ENCODE data around the gene LRRC74A. TPM values are rescaled to one million over a fixed set of nuclear protein-coding genes. Genes with fewer than 3 reads are reported as not detected.

The LRRC74A gene
- total RNA-seq, 1 donor from 2014 or later, result not detected

DNA sequence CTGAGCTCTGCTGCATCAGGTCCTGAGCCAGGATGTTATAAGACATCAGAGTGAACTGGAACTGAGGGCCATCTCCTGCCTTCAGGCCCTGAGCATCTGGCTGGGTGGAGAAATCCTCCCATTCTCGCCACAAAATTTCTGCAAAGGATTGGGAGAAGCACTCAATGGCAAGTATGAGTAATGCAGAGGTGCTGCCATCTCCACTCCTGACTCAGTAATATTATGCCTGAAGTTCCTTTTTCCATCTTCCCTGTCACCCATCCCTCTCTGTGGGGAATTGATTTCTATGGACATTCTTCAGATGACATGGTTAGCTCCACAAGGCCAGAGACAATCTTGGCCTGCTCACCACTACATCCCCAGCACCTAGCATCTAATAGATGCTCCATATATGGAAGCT is 18.2 kb upstream of the LRRC74A start:
- H3K9ac ChIP-seq (ENCODE audit: low read depth in 1 of 3, low read length in 3 of 3), result no peak overlapping the region
- H3K27me3 ChIP-seq (ENCODE audit: control insufficient read depth in 3 of 3, insufficient read depth in 3 of 3, low read length in 3 of 3), result no peaks in the 10 kb centered on the region
- H3K27ac ChIP-seq (ENCODE audit: low read depth, low read length), result no peak overlapping the region
- H3K9me3 ChIP-seq (ENCODE audit: control insufficient read depth in 3 of 3, low read length in 3 of 3), result no peaks in the 10 kb centered on the region
- no peak overlapping the region for H3K4me3 ChIP-seq (ENCODE audit: low read length in 3 of 3)
- peaks cover 45 to 52% (median 52%) of the 10 kb centered on the region in 3 donors for H3K36me3 ChIP-seq (ENCODE audit: control insufficient read depth in 3 of 3, insufficient read depth in 3 of 3, low read length in 3 of 3)
- H3K4me1 ChIP-seq (ENCODE audit: control insufficient read depth in 3 of 3, insufficient read depth in 3 of 3, low read length in 3 of 3), result peaks cover 13 to 15% (median 14%) of the 10 kb centered on the region in 3 donors

DNA sequence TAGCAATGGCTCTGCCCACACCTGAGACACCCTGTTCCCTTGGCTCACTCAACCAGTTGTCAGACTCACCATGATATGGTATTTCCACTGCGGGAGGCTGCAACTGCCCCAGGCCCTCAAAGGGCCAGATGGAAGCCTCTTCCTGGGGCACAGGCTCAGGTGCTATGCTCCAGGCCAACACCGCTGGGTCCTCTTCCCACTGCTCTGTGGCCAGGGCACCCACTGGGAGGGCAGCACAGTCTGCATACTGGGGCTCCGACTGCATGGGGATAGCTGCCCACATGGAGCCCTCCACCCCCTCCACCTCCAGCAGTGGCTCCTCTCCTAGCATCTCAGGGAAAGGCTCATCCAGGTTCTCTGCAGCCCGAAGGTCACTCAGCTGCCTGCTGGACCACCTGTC is 17.2 kb upstream of the LRRC74A start:
- no peaks in the 10 kb centered on the region for H3K9me3 ChIP-seq (ENCODE audit: control insufficient read depth in 3 of 3, low read length in 3 of 3)
- peaks cover 15 to 17% (median 16%) of the 10 kb centered on the region in 3 donors for H3K4me1 ChIP-seq (ENCODE audit: control insufficient read depth in 3 of 3, insufficient read depth in 3 of 3, low read length in 3 of 3)
- H3K36me3 ChIP-seq (ENCODE audit: control insufficient read depth in 3 of 3, insufficient read depth in 3 of 3, low read length in 3 of 3), result peaks cover 35 to 43% (median 42%) of the 10 kb centered on the region in 3 donors
- H3K27ac ChIP-seq (ENCODE audit: low read depth, low read length), result no peak overlapping the region
- no peaks in the 10 kb centered on the region for H3K27me3 ChIP-seq (ENCODE audit: control insufficient read depth in 3 of 3, insufficient read depth in 3 of 3, low read length in 3 of 3)
- H3K9ac ChIP-seq (ENCODE audit: low read depth in 1 of 3, low read length in 3 of 3), result no peak overlapping the region
- H3K4me3 ChIP-seq (ENCODE audit: low read length in 3 of 3), result no peak overlapping the region

DNA sequence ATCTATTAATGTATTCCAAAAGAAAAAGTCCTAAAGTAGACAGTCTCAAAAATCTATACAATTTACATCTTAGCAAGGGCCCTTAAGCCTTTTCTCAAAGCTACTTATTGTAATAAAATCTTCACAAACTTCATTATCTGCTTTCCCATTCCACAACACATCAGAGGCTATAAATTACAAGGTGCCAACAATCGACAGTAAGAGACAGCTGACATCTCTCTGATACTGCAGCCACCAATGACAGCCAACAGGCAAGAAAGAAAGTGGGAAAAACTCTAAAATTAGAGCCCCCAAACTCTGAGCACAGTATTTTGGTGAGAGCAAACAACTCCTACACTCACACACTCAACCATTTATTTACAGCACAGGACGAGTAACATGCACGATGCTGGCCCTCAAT is 15.7 kb upstream of the LRRC74A start:
- Histone ChIP-seq H3K27ac (ENCODE audit: low read depth, low read length) (no peak overlapping the region), H3K4me1 (ENCODE audit: control insufficient read depth in 3 of 3, insufficient read depth in 3 of 3, low read length in 3 of 3) (peaks cover 15 to 17% (median 16%) of the 10 kb centered on the region in 3 donors), H3K36me3 (ENCODE audit: control insufficient read depth in 3 of 3, insufficient read depth in 3 of 3, low read length in 3 of 3) (peaks cover 32 to 35% (median 33%) of the 10 kb centered on the region in 3 donors), H3K9ac (ENCODE audit: low read depth in 1 of 3, low read length in 3 of 3) (peak overlapping the region in 1 of 3 donors; percentile 50), H3K9me3 (ENCODE audit: control insufficient read depth in 3 of 3, low read length in 3 of 3) (no peaks in the 10 kb centered on the region), H3K4me3 (ENCODE audit: low read length in 3 of 3) (peak overlapping the region in 1 of 3 donors; percentile 63), H3K27me3 (ENCODE audit: control insufficient read depth in 3 of 3, insufficient read depth in 3 of 3, low read length in 3 of 3) (no peaks in the 10 kb centered on the region)

DNA sequence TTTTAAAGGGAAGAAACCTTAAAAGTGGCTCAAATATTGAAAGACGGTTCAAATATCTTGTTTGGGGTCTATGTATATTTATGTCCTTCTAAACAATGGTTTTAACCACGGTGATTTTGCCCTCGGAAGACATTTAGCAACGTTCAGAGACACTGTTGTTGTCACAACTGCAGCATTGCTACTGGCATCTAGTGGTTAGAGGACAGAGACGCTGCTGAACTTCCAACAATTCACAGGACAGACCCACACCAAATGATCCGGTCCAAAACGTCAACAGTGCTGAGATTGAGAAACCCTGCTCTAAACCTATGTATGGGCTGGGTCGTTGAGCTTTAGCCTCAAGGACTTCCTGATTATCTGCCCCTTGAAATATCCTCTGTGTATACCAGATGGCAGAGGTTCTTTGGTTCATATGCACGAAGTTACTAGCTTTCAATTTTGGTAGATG is 15.2 kb upstream of the LRRC74A start:
- peak overlapping the region in 2 of 3 donors; percentile 50 to 52 for H3K9ac ChIP-seq (ENCODE audit: low read depth in 1 of 3, low read length in 3 of 3)

DNA sequence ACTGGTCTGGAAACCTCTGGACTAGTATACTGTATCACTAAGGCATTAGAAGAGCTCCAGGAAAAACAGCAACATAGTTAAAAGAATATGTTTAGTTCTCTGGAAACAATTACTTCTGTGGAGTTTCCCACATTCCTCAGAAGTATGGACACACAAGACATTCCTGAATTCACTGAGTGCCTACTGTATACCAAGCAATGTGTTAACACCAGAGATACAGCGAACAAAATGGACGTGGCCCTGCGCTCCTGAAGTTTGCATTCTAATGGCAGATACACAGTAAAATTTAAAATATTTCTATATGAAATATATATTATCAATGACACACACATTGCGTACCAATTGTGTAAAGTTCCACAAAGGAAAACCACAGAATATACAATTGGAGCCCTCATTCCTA is 14.6 kb upstream of the LRRC74A start:
- H3K9me3 ChIP-seq (ENCODE audit: control insufficient read depth in 3 of 3, low read length in 3 of 3), result no peaks in the 10 kb centered on the region
- peak overlapping the region in 2 of 3 donors; percentile 80 to 89 for H3K9ac ChIP-seq (ENCODE audit: low read depth in 1 of 3, low read length in 3 of 3)
- peaks cover 22 to 28% (median 23%) of the 10 kb centered on the region in 3 donors for H3K36me3 ChIP-seq (ENCODE audit: control insufficient read depth in 3 of 3, insufficient read depth in 3 of 3, low read length in 3 of 3)
- peak overlapping the region; percentile 75 to 82 (median 80) for H3K4me3 ChIP-seq (ENCODE audit: low read length in 3 of 3)
- H3K27me3 ChIP-seq (ENCODE audit: control insufficient read depth in 3 of 3, insufficient read depth in 3 of 3, low read length in 3 of 3), result no peaks in the 10 kb centered on the region
- peaks cover 15 to 17% (median 16%) of the 10 kb centered on the region in 3 donors for H3K4me1 ChIP-seq (ENCODE audit: control insufficient read depth in 3 of 3, insufficient read depth in 3 of 3, low read length in 3 of 3)
- peak overlapping the region; percentile 5 for H3K27ac ChIP-seq (ENCODE audit: low read depth, low read length)

More for the DNA sequence above, 15.2 kb upstream of the LRRC74A start:
- peaks cover 28 to 34% (median 29%) of the 10 kb centered on the region in 3 donors for H3K36me3 ChIP-seq (ENCODE audit: control insufficient read depth in 3 of 3, insufficient read depth in 3 of 3, low read length in 3 of 3)
- peak overlapping the region in 2 of 3 donors; percentile 45 to 63 for H3K4me3 ChIP-seq (ENCODE audit: low read length in 3 of 3)
- H3K27me3 ChIP-seq (ENCODE audit: control insufficient read depth in 3 of 3, insufficient read depth in 3 of 3, low read length in 3 of 3), result no peaks in the 10 kb centered on the region
- peaks cover 15 to 17% (median 16%) of the 10 kb centered on the region in 3 donors for H3K4me1 ChIP-seq (ENCODE audit: control insufficient read depth in 3 of 3, insufficient read depth in 3 of 3, low read length in 3 of 3)
- peak overlapping the region; percentile 5 for H3K27ac ChIP-seq (ENCODE audit: low read depth, low read length)
- H3K9me3 ChIP-seq (ENCODE audit: control insufficient read depth in 3 of 3, low read length in 3 of 3), result no peaks in the 10 kb centered on the region

DNA sequence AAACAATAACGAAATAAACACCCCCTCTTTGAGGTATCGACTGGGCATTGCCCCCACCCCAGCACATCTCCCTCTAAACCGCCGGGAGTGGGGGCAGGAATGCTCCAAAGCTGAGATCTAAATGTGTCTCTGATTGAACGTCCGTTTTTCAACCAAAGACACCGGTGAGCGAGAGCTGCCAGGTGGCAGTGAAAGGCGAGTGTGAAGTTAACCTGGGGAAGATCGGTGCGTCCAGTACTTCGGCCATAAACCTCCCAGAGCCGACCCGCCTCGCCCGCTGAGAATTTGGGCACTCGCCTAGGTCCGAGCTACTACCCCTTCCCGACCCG is 14.2 kb upstream of the LRRC74A start:
- peak overlapping the region; percentile 80 to 89 (median 86) for H3K9ac ChIP-seq (ENCODE audit: low read depth in 1 of 3, low read length in 3 of 3)
- H3K4me1 ChIP-seq (ENCODE audit: control insufficient read depth in 3 of 3, insufficient read depth in 3 of 3, low read length in 3 of 3), result peaks cover 15 to 17% (median 16%) of the 10 kb centered on the region in 3 donors
- H3K27ac ChIP-seq (ENCODE audit: low read depth, low read length), result peak overlapping the region; percentile 81
- peaks cover 17 to 23% (median 18%) of the 10 kb centered on the region in 3 donors for H3K36me3 ChIP-seq (ENCODE audit: control insufficient read depth in 3 of 3, insufficient read depth in 3 of 3, low read length in 3 of 3)
- H3K4me3 ChIP-seq (ENCODE audit: low read length in 3 of 3), result peak overlapping the region; percentile 75 to 82 (median 80)
- no peaks in the 10 kb centered on the region for H3K9me3 ChIP-seq (ENCODE audit: control insufficient read depth in 3 of 3, low read length in 3 of 3)
- H3K27me3 ChIP-seq (ENCODE audit: control insufficient read depth in 3 of 3, insufficient read depth in 3 of 3, low read length in 3 of 3), result no peaks in the 10 kb centered on the region

DNA sequence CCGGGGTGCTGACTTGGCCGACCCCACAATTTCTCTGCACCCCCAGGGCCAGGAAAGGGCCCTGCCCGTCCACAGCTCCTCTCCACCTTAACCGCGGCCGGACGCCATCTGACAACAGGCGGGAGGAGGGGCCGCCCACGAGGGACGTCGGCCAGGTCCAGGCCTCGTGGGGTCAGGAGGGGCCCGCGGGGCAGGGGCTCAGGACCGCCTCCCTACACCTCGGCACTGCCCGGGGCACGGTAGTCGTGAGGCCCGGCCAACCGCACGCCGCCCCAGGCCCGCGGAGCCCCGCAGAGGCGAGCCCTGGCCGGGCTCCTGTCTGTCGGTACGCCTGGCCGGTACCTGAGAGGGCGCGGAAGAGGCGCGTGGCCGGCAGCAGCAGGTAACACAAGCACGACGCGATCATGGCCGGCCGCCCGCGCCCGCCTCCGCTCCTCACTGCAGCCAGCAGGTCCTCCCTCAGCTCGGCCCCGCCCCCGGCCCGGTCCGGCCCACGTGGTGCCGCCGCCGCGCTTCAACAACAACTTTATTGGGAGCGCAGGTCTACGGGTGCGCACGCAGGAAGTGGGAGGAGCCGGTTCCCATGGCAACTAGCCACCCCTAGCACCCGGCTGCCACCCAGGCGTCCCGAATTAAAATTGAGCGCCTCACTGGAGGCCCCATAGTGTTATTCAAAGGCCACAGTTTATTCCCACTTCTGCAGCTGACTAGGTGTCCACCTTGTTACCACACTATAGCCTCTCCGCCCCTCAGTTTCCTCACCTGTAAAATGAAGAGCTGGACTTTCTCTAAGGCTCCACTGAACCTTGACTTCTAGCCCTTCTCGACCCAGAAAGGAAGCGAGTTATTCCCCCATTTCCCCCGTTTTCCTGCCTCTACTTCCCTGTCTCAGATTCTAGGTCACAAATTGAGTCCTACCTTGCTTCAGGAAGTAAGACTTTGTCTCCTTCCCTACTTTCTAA is 13.5 kb upstream of the LRRC74A start, which contains the start of gene ANGEL1:
TSS of gene ANGEL1 (minus strand) at position 461 of the 962 bp plus-strand sequence. CDS start at position 406, 55 bp downstream.
- Histone ChIP-seq H3K27me3 (ENCODE audit: control insufficient read depth in 3 of 3, insufficient read depth in 3 of 3, low read length in 3 of 3) (no peaks in the 10 kb centered on the region), H3K4me3 (ENCODE audit: low read length in 3 of 3) (peak within 1 kb of the TSS; percentile 75 to 82 (median 80)), H3K36me3 (ENCODE audit: control insufficient read depth in 3 of 3, insufficient read depth in 3 of 3, low read length in 3 of 3) (peaks cover 12 to 17% (median 12%) of the 10 kb centered on the region in 3 donors), H3K27ac (ENCODE audit: low read depth, low read length) (peak within 1 kb of the TSS; percentile 81), H3K4me1 (ENCODE audit: control insufficient read depth in 3 of 3, insufficient read depth in 3 of 3, low read length in 3 of 3) (peaks cover 15 to 17% (median 16%) of the 10 kb centered on the region in 3 donors), H3K9me3 (ENCODE audit: control insufficient read depth in 3 of 3, low read length in 3 of 3) (no peaks in the 10 kb centered on the region), H3K9ac (ENCODE audit: low read depth in 1 of 3, low read length in 3 of 3) (peak within 1 kb of the TSS; percentile 80 to 89 (median 86))

DNA sequence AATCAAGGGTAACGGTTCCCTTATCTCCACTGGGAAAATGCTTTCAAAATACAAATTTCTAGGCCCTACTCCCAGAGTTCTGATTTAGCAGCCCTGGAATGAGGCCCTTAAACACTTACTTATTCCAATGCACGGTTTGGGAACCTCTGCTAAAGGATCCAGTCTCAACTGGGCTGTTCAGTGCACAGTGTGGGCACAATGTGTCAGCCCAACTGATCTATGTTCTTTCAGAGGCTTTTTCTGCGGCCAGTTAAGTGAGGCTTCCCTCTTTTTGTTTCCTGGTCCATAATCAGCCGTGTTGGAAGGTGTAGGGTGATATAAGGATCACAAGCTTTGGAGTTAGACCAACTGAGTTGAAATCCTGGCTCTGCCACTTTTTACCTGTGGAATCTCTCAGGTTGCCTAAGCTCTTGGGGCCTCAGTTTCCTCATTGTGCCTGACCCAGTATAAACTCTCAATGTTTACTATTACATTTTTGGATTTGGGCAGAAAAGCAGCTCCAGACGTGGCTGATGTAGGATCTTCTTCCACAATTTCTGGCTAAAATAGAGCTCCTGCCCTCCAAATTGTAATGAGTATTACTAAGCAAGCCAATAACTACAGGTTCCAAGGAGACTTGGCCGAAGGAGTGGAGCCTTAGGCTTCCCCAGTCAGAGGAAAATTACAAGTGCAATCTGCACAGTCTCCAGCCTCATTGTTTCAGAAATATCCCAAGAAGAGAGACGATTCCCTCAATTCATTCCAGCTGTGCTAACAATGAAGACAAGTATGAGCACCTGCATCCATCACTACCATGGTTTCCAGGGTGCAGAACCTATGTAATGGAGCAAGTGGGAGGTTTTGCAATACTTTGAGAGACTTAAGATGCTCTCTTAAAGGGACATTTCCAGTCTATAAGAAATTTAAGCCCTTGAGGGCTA is 11.2 kb upstream of the LRRC74A start:
- Histone ChIP-seq H3K27ac (ENCODE audit: low read depth, low read length) (no peak overlapping the region), H3K4me3 (ENCODE audit: low read length in 3 of 3) (no peak overlapping the region), H3K36me3 (ENCODE audit: control insufficient read depth in 3 of 3, insufficient read depth in 3 of 3, low read length in 3 of 3) (no peaks in the 10 kb centered on the region), H3K9me3 (ENCODE audit: control insufficient read depth in 3 of 3, low read length in 3 of 3) (no peaks in the 10 kb centered on the region), H3K9ac (ENCODE audit: low read depth in 1 of 3, low read length in 3 of 3) (no peak overlapping the region), H3K27me3 (ENCODE audit: control insufficient read depth in 3 of 3, insufficient read depth in 3 of 3, low read length in 3 of 3) (no peaks in the 10 kb centered on the region), H3K4me1 (ENCODE audit: control insufficient read depth in 3 of 3, insufficient read depth in 3 of 3, low read length in 3 of 3) (peaks cover 15 to 17% (median 16%) of the 10 kb centered on the region in 3 donors)

DNA sequence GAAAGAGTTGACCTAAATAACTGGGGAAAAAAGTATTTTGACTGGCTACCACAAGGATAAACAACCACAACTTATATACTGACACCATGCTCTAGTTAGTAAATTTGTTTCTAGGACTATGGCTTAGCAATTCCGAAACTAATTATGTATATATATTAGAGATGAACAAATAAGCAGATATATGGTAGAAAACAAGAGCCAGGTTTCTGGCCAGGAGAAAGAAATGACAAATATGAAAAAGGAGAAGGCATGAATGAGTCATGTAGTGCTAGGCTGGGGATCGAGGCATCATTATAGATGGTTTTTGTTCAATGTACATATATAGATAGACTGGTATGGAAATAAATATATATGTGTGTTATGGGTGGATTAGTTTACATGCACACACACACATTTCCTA is 5.5 kb upstream of the LRRC74A start:
- H3K4me1 ChIP-seq (ENCODE audit: control insufficient read depth in 3 of 3, insufficient read depth in 3 of 3, low read length in 3 of 3), result no peaks in the 10 kb centered on the region
- no peaks in the 10 kb centered on the region for H3K27me3 ChIP-seq (ENCODE audit: control insufficient read depth in 3 of 3, insufficient read depth in 3 of 3, low read length in 3 of 3)
- H3K36me3 ChIP-seq (ENCODE audit: control insufficient read depth in 3 of 3, insufficient read depth in 3 of 3, low read length in 3 of 3), result no peaks in the 10 kb centered on the region
- no peak overlapping the region for H3K9ac ChIP-seq (ENCODE audit: low read depth in 1 of 3, low read length in 3 of 3)
- H3K27ac ChIP-seq (ENCODE audit: low read depth, low read length), result no peak overlapping the region
- no peaks in the 10 kb centered on the region for H3K9me3 ChIP-seq (ENCODE audit: control insufficient read depth in 3 of 3, low read length in 3 of 3)
- no peak overlapping the region for H3K4me3 ChIP-seq (ENCODE audit: low read length in 3 of 3)

All from skeletal muscle tissue (tissue), 4 donors.